ENCODE measurements around the gene PSIP1.

The PSIP1 gene

GRCh38 chr9:15469862-15470261 is 40.9 kb downstream of the PSIP1 start:
- H3K79me2 ChIP-seq (ENCODE audit: insufficient read depth, low read length), result no peaks in the 10 kb centered on the region
- H3K9me2 ChIP-seq (ENCODE audit: low read depth, low read length), result no peaks in the 10 kb centered on the region
- H3K9me3 ChIP-seq (ENCODE audit: low read length), result no peaks in the 10 kb centered on the region
- no peak overlapping the region for H3K4me3 ChIP-seq (ENCODE audit: low read depth, low read length, poor library complexity, severe bottlenecking)
- H3F3A ChIP-seq (ENCODE audit: insufficient read depth, low read length), result peaks cover 7% of the 10 kb centered on the region; the same call in 1 of the 2 replicates
- H3K4me2 ChIP-seq (ENCODE audit: low read length), result no peak overlapping the region
- no peak overlapping the region for H2AFZ ChIP-seq (ENCODE audit: low read length)
- H3K36me3 ChIP-seq (ENCODE audit: insufficient read depth, low read length), result peaks cover 96% of the 10 kb centered on the region
- H3K27ac ChIP-seq (ENCODE audit: low read depth, low read length, poor library complexity, severe bottlenecking), result no peak overlapping the region
- H3K4me1 ChIP-seq (ENCODE audit: insufficient read depth, low read length, severe bottlenecking), result no peaks in the 10 kb centered on the region
- no peaks in the 10 kb centered on the region; the same call in 1 of the 2 replicates for H4K20me1 ChIP-seq (ENCODE audit: insufficient read depth, low read length)
- no peaks in the 10 kb centered on the region for H3K27me3 ChIP-seq (ENCODE audit: insufficient read depth, low read length)
- no peak for TF ChIP-seq EZH2 (IDR thresholded peaks at IDR 0.05; ENCODE audit: borderline replicate concordance, low read length)
- no peak for TF ChIP-seq CTCF (IDR thresholded peaks at IDR 0.05; ENCODE audit: low read length)
- H3K9ac ChIP-seq (ENCODE audit: low read length), result no peak overlapping the region

- Histone ChIP-seq H3K36me3 (ENCODE audit: insufficient read depth, low read length) (peaks cover 96% of the 10 kb centered on the region), H3F3A (ENCODE audit: insufficient read depth, low read length) (peaks cover 7% of the 10 kb centered on the region; the same call in 1 of the 2 replicates), H3K4me3 (ENCODE audit: low read depth, low read length, poor library complexity, severe bottlenecking) (no peak overlapping the region), H4K20me1 (ENCODE audit: insufficient read depth, low read length) (no peaks in the 10 kb centered on the region; the same call in 1 of the 2 replicates), H3K4me1 (ENCODE audit: insufficient read depth, low read length, severe bottlenecking) (no peaks in the 10 kb centered on the region), H3K79me2 (ENCODE audit: insufficient read depth, low read length) (no peaks in the 10 kb centered on the region), H3K4me2 (ENCODE audit: low read length) (no peak overlapping the region), H3K9me2 (ENCODE audit: low read depth, low read length) (no peaks in the 10 kb centered on the region), H3K9ac (ENCODE audit: low read length) (no peak overlapping the region), H3K27me3 (ENCODE audit: insufficient read depth, low read length) (no peaks in the 10 kb centered on the region), H2AFZ (ENCODE audit: low read length) (no peak overlapping the region), H3K27ac (ENCODE audit: low read depth, low read length, poor library complexity, severe bottlenecking) (no peak overlapping the region), H3K9me3 (ENCODE audit: low read length) (no peaks in the 10 kb centered on the region)
- TF ChIP-seq EZH2 (IDR thresholded peaks at IDR 0.05; ENCODE audit: borderline replicate concordance, low read length) (no peak), CTCF (IDR thresholded peaks at IDR 0.05; ENCODE audit: low read length) (no peak)
Measured at GRCh38 chr9:15469406-15469805, 41.4 kb downstream of the PSIP1 start.

- Histone ChIP-seq H3F3A (ENCODE audit: insufficient read depth, low read length) (peaks cover 4% of the 10 kb centered on the region; the same call in 1 of the 2 replicates), H3K9me2 (ENCODE audit: low read depth, low read length) (no peaks in the 10 kb centered on the region), H3K36me3 (ENCODE audit: insufficient read depth, low read length) (peaks cover 96% of the 10 kb centered on the region), H3K9me3 (ENCODE audit: low read length) (no peaks in the 10 kb centered on the region), H3K4me2 (ENCODE audit: low read length) (no peak overlapping the region), H4K20me1 (ENCODE audit: insufficient read depth, low read length) (no peaks in the 10 kb centered on the region), H3K9ac (ENCODE audit: low read length) (no peak overlapping the region), H3K27ac (ENCODE audit: low read depth, low read length, poor library complexity, severe bottlenecking) (no peak overlapping the region), H3K4me3 (ENCODE audit: low read depth, low read length, poor library complexity, severe bottlenecking) (no peak overlapping the region), H2AFZ (ENCODE audit: low read length) (no peak overlapping the region), H3K79me2 (ENCODE audit: insufficient read depth, low read length) (no peaks in the 10 kb centered on the region), H3K27me3 (ENCODE audit: insufficient read depth, low read length) (no peaks in the 10 kb centered on the region), H3K4me1 (ENCODE audit: insufficient read depth, low read length, severe bottlenecking) (no peaks in the 10 kb centered on the region)
- TF ChIP-seq CTCF (IDR thresholded peaks at IDR 0.05; ENCODE audit: low read length) (no peak), EZH2 (IDR thresholded peaks at IDR 0.05; ENCODE audit: borderline replicate concordance, low read length) (no peak)
Measured at GRCh38 chr9:15468145-15468544, 42.6 kb downstream of the PSIP1 start.

All from OCI-LY1 (cell line).